Measurements from ENCODE around the gene HOXC4.

Gene HOXC4

DNA sequence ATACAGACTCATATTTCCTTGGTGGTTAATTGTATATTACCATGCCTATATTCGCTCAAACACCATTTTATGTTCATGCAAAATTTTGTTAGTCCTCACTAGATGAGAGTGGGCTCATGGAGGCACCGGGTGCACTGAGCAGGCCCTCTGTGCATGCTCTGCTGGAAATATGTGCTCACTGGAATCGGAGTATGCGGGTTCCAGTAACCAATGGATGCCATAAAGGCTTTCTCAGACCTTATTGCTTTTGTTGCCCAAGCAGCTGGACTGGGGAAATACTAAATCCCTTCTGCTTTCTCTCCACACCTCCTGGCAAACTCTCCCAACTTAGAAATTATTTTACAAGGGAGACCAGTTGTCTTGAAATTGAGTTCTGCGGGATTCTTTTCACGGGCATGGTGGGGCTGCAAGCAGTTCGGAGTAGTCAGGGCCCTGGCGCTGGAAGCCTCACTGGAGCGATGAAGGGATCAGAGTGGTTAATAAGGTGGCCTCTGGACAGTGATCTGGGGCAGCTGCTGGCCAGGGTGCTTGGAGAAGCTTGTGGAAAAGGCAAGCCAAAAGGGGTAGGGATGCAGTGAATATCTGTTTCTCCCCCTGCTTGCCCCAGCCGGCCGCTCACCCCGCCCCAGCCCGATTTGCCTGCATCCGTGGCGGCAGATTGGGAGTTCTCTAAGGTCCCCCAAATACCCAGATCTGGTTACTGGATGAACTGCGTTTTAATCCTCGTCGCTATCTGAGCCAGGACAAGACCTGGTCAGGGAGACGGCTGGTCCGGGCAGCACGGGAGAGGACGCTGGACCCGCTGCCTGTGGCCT is 32.8 kb upstream of the HOXC4 start:
- Mint-ChIP-seq H3K36me3 (ENCODE audit: low read depth) (no peaks in the 10 kb centered on the region), H3K9me3 (no peaks in the 10 kb centered on the region), H3K4me1 (peaks cover 12% of the 10 kb centered on the region), H3K27me3 (peaks cover 76% of the 10 kb centered on the region), H3K4me3 (no peak overlapping the region), H3K27ac (no peak overlapping the region)
- ATAC-seq: no peak
- no peak for DNase-seq

DNA sequence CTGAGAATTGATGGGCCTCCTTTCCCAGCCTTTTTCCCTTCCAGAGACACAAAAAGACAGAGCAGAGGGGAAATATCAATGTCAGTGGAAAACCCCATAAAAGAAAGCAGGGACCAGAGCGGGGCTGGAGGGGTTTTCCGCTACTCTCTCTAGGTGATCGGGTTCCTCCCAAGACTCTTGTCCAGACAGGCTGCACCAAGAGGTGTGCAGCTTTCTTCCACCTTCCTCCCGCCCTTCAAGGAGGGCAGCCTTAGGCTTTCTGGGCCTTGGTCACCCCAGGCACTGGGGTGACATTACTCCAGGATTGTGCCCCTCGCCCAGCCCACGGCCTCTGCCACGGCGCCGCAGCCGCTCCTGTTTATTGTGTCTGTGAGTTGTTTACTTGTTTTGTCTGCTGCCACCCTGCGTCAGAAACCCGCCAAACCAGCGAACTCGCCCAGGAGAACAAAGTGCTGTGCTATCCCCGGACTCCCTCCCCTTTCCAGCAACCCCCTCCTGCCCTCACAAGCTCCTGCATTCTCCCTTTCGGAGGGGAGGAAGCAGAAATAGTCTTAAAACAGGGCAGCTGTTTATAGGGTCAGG is 32.1 kb upstream of the HOXC4 start:
- Mint-ChIP-seq H3K27ac (no peak overlapping the region), H3K36me3 (ENCODE audit: low read depth) (no peaks in the 10 kb centered on the region), H3K4me3 (no peak overlapping the region), H3K9me3 (no peaks in the 10 kb centered on the region), H3K27me3 (peaks cover 75% of the 10 kb centered on the region), H3K4me1 (peaks cover 12% of the 10 kb centered on the region)
- DNase-seq (no peak), ATAC-seq (no peak)

GRCh38 chr12:54022960-54023884 is 30.4 kb upstream of the HOXC4 start:
- H3K4me1 Mint-ChIP-seq: peaks cover 5% of the 10 kb centered on the region
- peaks cover 83% of the 10 kb centered on the region for H3K27me3 Mint-ChIP-seq
- H3K4me3 Mint-ChIP-seq: no peak overlapping the region
- DNase-seq (no peak), ATAC-seq (no peak)
- H3K27ac Mint-ChIP-seq: no peak overlapping the region
- H3K9me3 Mint-ChIP-seq: no peaks in the 10 kb centered on the region
- H3K36me3 Mint-ChIP-seq (ENCODE audit: low read depth): no peaks in the 10 kb centered on the region

DNA sequence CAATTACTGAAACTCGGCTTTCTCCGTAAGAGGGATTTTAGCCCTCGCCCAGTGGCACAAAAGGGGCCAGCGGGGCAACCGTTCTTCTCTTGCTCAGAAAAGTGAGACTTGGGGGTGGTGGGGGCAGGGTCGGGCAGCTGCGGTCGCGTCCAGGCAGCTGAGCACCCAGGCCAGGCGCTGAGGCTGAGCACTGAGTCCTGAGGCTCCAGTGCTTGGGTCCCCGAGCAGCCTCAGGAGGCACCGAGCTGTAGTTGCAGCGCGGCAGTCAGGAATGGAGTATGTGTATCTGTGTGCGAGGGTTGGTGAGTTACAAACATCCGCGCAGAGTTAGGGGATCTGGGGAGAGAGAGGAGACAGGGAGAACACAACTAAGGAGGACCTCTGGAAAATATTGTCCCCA is 29.5 kb upstream of the HOXC4 start:
- DNase-seq: no peak
- Mint-ChIP-seq H3K36me3 (ENCODE audit: low read depth) (no peaks in the 10 kb centered on the region), H3K27me3 (peaks cover 86% of the 10 kb centered on the region), H3K4me3 (no peak overlapping the region), H3K9me3 (no peaks in the 10 kb centered on the region), H3K27ac (no peak overlapping the region), H3K4me1 (peaks cover 6% of the 10 kb centered on the region)
- ATAC-seq: no peak

GRCh38 chr12:54024581-54025305 is 28.9 kb upstream of the HOXC4 start:
- H3K27me3 Mint-ChIP-seq: peaks cover 87% of the 10 kb centered on the region
- ATAC-seq: no peak
- no peak overlapping the region for H3K4me3 Mint-ChIP-seq
- DNase-seq: no peak
- no peaks in the 10 kb centered on the region for H3K36me3 Mint-ChIP-seq (ENCODE audit: low read depth)
- peaks cover 9% of the 10 kb centered on the region for H3K4me1 Mint-ChIP-seq
- no peak overlapping the region for H3K27ac Mint-ChIP-seq
- H3K9me3 Mint-ChIP-seq: no peaks in the 10 kb centered on the region

GRCh38 chr12:54025499-54026405 is 27.9 kb upstream of the HOXC4 start:
- peaks cover 9% of the 10 kb centered on the region for H3K4me1 Mint-ChIP-seq
- H3K9me3 Mint-ChIP-seq: no peaks in the 10 kb centered on the region
- H3K27ac Mint-ChIP-seq: no peak overlapping the region
- peaks cover 86% of the 10 kb centered on the region for H3K27me3 Mint-ChIP-seq
- H3K36me3 Mint-ChIP-seq (ENCODE audit: low read depth): no peaks in the 10 kb centered on the region
- ATAC-seq (no peak), DNase-seq (no peak)
- H3K4me3 Mint-ChIP-seq: no peak overlapping the region

DNA sequence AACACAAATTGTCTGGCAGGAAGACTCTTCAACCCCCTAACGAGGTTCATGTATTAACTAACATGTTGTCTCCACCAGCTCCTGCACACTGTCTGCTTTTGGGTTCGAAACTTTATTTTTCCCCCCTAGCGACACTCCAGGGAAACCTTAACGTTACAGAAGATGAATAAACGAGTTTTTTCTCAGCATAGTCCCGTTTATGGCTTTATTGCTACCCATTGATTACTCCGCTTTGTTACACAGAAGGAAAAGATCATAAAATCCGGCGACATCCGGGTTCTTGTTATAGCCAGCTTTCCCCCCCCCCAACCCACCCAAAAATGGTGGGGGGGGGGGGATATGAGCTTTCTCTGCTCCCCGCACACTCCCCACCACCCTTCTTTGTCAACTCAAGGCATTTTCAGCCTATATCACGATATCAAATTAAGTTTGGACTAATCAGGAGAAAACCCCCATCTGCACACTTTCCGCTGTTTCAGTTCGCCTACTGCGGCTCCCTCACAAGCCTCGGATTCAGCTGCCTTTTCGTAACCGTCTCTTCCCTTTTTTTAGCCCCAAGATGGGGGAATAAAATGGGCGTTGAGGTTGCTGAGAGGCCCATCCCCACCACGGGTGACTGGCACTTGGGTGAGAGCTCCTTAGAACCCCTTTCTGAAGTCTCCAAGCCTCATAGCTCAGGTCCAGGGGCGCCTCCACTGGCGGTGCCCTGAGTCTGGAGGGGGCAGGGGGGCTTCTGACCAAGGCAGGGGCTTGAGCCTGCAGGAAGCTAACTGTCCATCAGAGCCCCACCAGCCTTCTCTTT is 26.8 kb upstream of the HOXC4 start:
- Mint-ChIP-seq H3K4me3 (no peak overlapping the region), H3K9me3 (no peaks in the 10 kb centered on the region), H3K27ac (no peak overlapping the region), H3K4me1 (peaks cover 9% of the 10 kb centered on the region), H3K36me3 (ENCODE audit: low read depth) (no peaks in the 10 kb centered on the region), H3K27me3 (peaks cover 86% of the 10 kb centered on the region)
- DNase-seq: no peak
- no peak for ATAC-seq

GRCh38 chr12:54027442-54027786 is 26.2 kb upstream of the HOXC4 start:
- H3K27ac Mint-ChIP-seq: no peak overlapping the region
- DNase-seq (no peak), ATAC-seq (no peak)
- peaks cover 85% of the 10 kb centered on the region for H3K27me3 Mint-ChIP-seq
- H3K36me3 Mint-ChIP-seq (ENCODE audit: low read depth): no peaks in the 10 kb centered on the region
- H3K9me3 Mint-ChIP-seq: no peaks in the 10 kb centered on the region
- no peak overlapping the region for H3K4me3 Mint-ChIP-seq
- peaks cover 9% of the 10 kb centered on the region for H3K4me1 Mint-ChIP-seq

GRCh38 chr12:54028314-54029201 is 25.1 kb upstream of the HOXC4 start, which contains the start of gene HOXC6:
TSS of gene HOXC6 (plus strand) at chr12:54028440. CDS start at chr12:54028522, 82 bp downstream.
- DNase-seq: no peak
- Mint-ChIP-seq H3K27me3 (peaks cover 87% of the 10 kb centered on the region), H3K4me1 (peaks cover 19% of the 10 kb centered on the region), H3K27ac (no peak within 1 kb of the TSS), H3K9me3 (no peaks in the 10 kb centered on the region), H3K36me3 (ENCODE audit: low read depth) (no peaks in the 10 kb centered on the region), H3K4me3 (no peak within 1 kb of the TSS)
- no peak for ATAC-seq

DNA sequence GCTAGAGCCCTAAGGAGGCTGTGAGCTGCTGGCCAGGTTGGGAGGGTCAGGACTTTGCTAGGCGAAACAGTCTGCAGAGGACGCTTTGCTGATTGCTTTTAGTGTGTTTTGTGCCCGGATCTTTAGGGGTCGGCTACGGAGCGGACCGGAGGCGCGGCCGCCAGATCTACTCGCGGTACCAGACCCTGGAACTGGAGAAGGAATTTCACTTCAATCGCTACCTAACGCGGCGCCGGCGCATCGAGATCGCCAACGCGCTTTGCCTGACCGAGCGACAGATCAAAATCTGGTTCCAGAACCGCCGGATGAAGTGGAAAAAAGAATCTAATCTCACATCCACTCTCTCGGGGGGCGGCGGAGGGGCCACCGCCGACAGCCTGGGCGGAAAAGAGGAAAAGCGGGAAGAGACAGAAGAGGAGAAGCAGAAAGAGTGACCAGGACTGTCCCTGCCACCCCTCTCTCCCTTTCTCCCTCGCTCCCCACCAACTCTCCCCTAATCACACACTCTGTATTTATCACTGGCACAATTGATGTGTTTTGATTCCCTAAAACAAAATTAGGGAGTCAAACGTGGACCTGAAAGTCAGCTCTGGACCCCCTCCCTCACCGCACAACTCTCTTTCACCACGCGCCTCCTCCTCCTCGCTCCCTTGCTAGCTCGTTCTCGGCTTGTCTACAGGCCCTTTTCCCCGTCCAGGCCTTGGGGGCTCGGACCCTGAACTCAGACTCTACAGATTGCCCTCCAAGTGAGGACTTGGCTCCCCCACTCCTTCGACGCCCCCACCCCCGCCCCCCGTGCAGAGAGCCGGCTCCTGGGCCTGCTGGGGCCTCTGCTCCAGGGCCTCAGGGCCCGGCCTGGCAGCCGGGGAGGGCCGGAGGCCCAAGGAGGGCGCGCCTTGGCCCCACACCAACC is 23.9 kb upstream of the HOXC4 start:
- DNase-seq: no peak
- Mint-ChIP-seq H3K9me3 (no peaks in the 10 kb centered on the region), H3K36me3 (ENCODE audit: low read depth) (no peaks in the 10 kb centered on the region), H3K27me3 (peaks cover 81% of the 10 kb centered on the region), H3K4me3 (no peak overlapping the region), H3K4me1 (peaks cover 23% of the 10 kb centered on the region), H3K27ac (no peak overlapping the region)
- no peak for ATAC-seq

DNA sequence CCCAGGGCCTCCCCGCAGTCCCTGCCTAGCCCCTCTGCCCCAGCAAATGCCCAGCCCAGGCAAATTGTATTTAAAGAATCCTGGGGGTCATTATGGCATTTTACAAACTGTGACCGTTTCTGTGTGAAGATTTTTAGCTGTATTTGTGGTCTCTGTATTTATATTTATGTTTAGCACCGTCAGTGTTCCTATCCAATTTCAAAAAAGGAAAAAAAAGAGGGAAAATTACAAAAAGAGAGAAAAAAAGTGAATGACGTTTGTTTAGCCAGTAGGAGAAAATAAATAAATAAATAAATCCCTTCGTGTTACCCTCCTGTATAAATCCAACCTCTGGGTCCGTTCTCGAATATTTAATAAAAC is 23.2 kb upstream of the HOXC4 start:
- Mint-ChIP-seq H3K36me3 (ENCODE audit: low read depth) (no peaks in the 10 kb centered on the region), H3K4me1 (peaks cover 24% of the 10 kb centered on the region), H3K27me3 (peaks cover 82% of the 10 kb centered on the region), H3K27ac (no peak overlapping the region), H3K4me3 (no peak overlapping the region), H3K9me3 (no peaks in the 10 kb centered on the region)
- DNase-seq: no peak
- ATAC-seq: no peak
